ENCODE measurements around the gene OR1A1.
"Not testable (repeated sequence)": the region's sequence is repeated elsewhere in the genome, so short reads cannot be mapped to it uniquely, and the experiment has no call there.

The OR1A1 gene

GRCh38 chr17:3207367-3207766, at the start of gene OR1A1:
OR1A1 (plus strand) TSS chr17:3207667; CDS start chr17:3215621, 7,954 bp downstream.
- no peak for DNase-seq (ENCODE audit: low read depth)

- no peak for DNase-seq (ENCODE audit: low read depth)
Measured at GRCh38 chr17:3167574-3167973, 39.9 kb upstream of the OR1A1 start.

GRCh38 chr17:3189961-3190360, 17.5 kb upstream of the OR1A1 start:
- no peak for DNase-seq (ENCODE audit: low read depth)

GRCh38 chr17:3197219-3197618, 10.2 kb upstream of the OR1A1 start, which contains the start of gene OR1A2:
OR1A2 (plus strand) TSS chr17:3197519; CDS start chr17:3197519, 0 bp downstream.
- no peak for DNase-seq (ENCODE audit: low read depth)

- no peak for DNase-seq (ENCODE audit: low read depth)
Measured at GRCh38 chr17:3208484-3208883, 1.0 kb downstream of the OR1A1 start.

GRCh38 chr17:3213001-3213400, 5.5 kb downstream of the OR1A1 start:
- no peak for DNase-seq (ENCODE audit: low read depth)

- DNase-seq (ENCODE audit: low read depth): no peak
Measured at GRCh38 chr17:3213587-3213986, 6.1 kb downstream of the OR1A1 start.

GRCh38 chr17:3219978-3220377, 12.5 kb downstream of the OR1A1 start:
- DNase-seq (ENCODE audit: low read depth): not testable (repeated sequence)

- no peak for DNase-seq (ENCODE audit: low read depth)
Measured at GRCh38 chr17:3221850-3222249, 14.4 kb downstream of the OR1A1 start.

GRCh38 chr17:3222505-3222904, 15.0 kb downstream of the OR1A1 start:
- no peak for DNase-seq (ENCODE audit: low read depth)

- not testable (repeated sequence) for DNase-seq (ENCODE audit: low read depth)
Measured at GRCh38 chr17:3224721-3225352, 17.4 kb downstream of the OR1A1 start.

- DNase-seq (ENCODE audit: low read depth): not testable (repeated sequence)
Measured at GRCh38 chr17:3232300-3232699, 24.8 kb downstream of the OR1A1 start.

- not testable (repeated sequence) for DNase-seq (ENCODE audit: low read depth)
Measured at GRCh38 chr17:3238685-3239084, 31.2 kb downstream of the OR1A1 start.

- not testable (repeated sequence) for DNase-seq (ENCODE audit: low read depth)
Measured at GRCh38 chr17:3241044-3241443, 33.6 kb downstream of the OR1A1 start.

- DNase-seq (ENCODE audit: low read depth): not testable (repeated sequence)
Measured at GRCh38 chr17:3244841-3245240, 37.4 kb downstream of the OR1A1 start.

GRCh38 chr17:3249013-3249412, 41.5 kb downstream of the OR1A1 start:
- DNase-seq (ENCODE audit: low read depth): not testable (repeated sequence)

- DNase-seq (ENCODE audit: low read depth): no peak
Measured at GRCh38 chr17:3256575-3256974, 49.1 kb downstream of the OR1A1 start.

- DNase-seq (ENCODE audit: low read depth): no peak
Measured at GRCh38 chr17:3260163-3260562, 52.7 kb downstream of the OR1A1 start.

GRCh38 chr17:3260600-3260999, 53.1 kb downstream of the OR1A1 start:
- DNase-seq (ENCODE audit: low read depth): no peak
